ENCODE results near the gene LDLRAD3.

LDLRAD3 gene

DNA sequence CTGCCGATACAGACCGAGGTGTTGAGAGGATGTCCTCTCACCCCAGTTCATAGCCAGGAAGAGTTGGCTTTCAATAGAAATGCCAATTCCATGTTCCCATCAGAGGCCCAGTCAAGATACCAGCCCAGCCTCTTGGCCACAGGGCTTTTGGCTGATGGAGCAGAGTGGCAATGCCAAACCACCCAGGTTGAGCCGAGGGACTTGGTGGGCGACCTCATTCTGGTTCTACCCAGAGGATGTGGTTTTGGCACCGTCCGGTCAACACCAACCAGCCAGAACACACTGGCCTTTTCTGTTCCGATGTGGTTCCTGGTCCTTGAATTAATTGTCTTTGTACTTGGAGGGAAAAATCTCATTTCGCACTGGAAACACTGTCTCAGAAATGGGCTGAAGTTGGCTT, 284.8 kb downstream of the LDLRAD3 start:
- no peak for DNase-seq (ENCODE audit: extremely low read depth, insufficient read length)
- Histone ChIP-seq H3K27me3 (replicated peaks; ENCODE audit: control insufficient read depth, insufficient read depth, low read length) (no peaks in the 10 kb centered on the region), H3K36me3 (ENCODE audit: control insufficient read depth, insufficient read depth, low read length) (no peaks in the 10 kb centered on the region), H3K4me3 (replicated peaks; ENCODE audit: low read depth, low read length) (no peak overlapping the region)
- TF ChIP-seq, protein P1, sequence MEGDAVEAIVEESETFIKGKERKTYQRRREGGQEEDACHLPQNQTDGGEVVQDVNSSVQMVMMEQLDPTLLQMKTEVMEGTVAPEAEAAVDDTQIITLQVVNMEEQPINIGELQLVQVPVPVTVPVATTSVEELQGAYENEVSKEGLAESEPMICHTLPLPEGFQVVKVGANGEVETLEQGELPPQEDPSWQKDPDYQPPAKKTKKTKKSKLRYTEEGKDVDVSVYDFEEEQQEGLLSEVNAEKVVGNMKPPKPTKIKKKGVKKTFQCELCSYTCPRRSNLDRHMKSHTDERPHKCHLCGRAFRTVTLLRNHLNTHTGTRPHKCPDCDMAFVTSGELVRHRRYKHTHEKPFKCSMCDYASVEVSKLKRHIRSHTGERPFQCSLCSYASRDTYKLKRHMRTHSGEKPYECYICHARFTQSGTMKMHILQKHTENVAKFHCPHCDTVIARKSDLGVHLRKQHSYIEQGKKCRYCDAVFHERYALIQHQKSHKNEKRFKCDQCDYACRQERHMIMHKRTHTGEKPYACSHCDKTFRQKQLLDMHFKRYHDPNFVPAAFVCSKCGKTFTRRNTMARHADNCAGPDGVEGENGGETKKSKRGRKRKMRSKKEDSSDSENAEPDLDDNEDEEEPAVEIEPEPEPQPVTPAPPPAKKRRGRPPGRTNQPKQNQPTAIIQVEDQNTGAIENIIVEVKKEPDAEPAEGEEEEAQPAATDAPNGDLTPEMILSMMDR (IDR thresholded peaks at IDR 0.05; ENCODE audit: insufficient read depth, low read length, poor library complexity, severe bottlenecking) = no peak

DNA sequence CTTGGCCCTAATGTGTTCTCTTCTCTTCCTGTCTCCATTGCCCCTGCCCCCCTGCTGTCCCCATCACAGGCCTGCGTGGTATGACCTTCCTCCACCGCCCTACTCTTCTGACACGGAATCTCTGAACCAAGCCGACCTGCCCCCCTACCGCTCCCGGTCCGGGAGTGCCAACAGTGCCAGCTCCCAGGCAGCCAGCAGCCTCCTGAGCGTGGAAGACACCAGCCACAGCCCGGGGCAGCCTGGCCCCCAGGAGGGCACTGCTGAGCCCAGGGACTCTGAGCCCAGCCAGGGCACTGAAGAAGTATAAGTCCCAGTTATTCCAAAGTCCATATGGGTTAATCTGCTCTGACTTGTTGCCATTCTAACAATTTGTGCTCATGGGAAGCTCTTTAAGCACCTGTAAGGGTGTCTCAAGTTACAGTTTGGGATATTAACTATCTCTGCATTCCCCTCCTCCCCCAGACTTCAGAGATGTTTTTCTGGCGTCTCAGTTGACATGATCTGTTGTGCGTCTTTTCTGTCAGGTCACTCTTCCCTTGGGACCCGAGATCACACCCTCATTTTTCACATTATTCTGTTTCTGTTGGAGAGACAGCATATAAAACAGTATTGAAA, 285.3 kb downstream of the LDLRAD3 start:
- DNase-seq (ENCODE audit: extremely low read depth, insufficient read length) = no peak
- H3K4me3 ChIP-seq (replicated peaks; ENCODE audit: low read depth, low read length) = no peak overlapping the region
- H3K36me3 ChIP-seq (ENCODE audit: control insufficient read depth, insufficient read depth, low read length) = no peaks in the 10 kb centered on the region
- TF ChIP-seq, protein P1 (IDR thresholded peaks at IDR 0.05; ENCODE audit: insufficient read depth, low read length, poor library complexity, severe bottlenecking) = no peak
- H3K27me3 ChIP-seq (replicated peaks; ENCODE audit: control insufficient read depth, insufficient read depth, low read length) = no peaks in the 10 kb centered on the region

DNA sequence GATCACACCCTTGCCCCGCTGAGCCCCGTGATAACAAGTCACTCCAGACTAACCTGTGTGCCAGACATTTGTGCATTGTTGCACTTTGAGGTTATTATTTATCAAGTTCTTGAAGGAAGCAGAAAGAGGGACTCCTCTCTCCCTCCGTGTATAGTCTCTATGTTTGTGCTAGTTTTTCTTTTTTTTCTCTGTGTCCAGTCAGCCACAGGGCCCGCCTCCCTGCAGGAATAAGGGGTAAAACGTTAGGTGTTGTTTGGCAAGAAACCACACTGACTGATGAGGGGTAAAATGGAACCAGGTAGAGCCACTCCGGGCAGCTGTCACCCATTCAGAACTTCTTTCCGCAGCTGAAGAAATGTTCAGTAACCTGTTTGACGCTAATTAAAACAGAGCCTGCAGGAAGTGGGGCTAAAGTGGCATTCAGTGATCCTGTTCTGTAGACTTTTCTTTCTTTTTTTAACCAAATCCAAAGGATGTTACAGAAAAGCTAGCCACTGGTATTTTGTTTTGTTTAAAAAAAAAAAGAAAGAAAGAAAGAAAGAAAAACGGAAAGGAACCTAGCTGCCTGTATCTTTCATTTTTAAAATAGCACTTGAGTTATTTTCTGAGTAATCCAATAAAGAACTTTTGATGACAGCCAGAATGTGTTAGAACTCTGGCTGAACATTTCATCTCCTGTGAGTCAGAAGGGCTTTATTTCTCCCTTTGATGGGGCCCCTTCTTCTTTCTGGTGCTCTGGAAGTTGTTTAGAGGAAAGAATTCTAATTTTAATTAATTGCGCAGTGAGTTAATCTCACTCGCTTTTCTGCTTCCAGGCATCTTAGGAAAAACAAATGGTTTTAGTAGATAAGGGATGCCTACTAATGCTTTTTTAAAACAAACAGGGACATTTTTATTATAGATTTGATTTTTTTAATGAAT, 287.2 kb downstream of the LDLRAD3 start:
- Histone ChIP-seq H3K27me3 (replicated peaks; ENCODE audit: control insufficient read depth, insufficient read depth, low read length) (no peaks in the 10 kb centered on the region; the same call in 1 of the 2 replicates), H3K36me3 (ENCODE audit: control insufficient read depth, insufficient read depth, low read length) (no peaks in the 10 kb centered on the region), H3K4me3 (replicated peaks; ENCODE audit: low read depth, low read length) (no peak overlapping the region)
- TF ChIP-seq, protein P1 (IDR thresholded peaks at IDR 0.05; ENCODE audit: insufficient read depth, low read length, poor library complexity, severe bottlenecking) = no peak
- DNase-seq (ENCODE audit: extremely low read depth, insufficient read length) = no peak

DNA sequence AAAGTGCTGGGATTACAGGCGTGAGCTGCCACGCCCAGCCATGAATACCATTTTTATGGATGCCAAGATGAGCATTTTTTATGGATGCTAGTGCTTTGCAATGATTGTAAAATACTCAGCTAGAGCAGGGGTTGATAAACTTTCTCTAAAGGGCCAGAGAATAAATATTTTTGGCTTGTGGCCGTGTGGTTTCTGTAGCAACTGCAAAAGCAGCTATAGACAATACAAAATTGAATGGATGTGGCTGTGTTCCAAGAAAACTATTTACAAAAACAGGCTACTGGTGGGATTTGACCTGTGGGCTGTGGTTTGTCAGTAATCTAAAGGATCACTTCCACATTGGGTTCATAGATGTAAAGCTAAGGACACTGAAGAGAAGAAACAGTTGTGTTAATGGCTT, 289.3 kb downstream of the LDLRAD3 start:
- Histone ChIP-seq H3K36me3 (ENCODE audit: control insufficient read depth, insufficient read depth, low read length) (no peaks in the 10 kb centered on the region), H3K4me3 (replicated peaks; ENCODE audit: low read depth, low read length) (no peak overlapping the region), H3K27me3 (replicated peaks; ENCODE audit: control insufficient read depth, insufficient read depth, low read length) (no peaks in the 10 kb centered on the region; the same call in 1 of the 2 replicates)
- TF ChIP-seq, protein P1 (IDR thresholded peaks at IDR 0.05; ENCODE audit: insufficient read depth, low read length, poor library complexity, severe bottlenecking) = no peak
- no peak for DNase-seq (ENCODE audit: extremely low read depth, insufficient read length)

DNA sequence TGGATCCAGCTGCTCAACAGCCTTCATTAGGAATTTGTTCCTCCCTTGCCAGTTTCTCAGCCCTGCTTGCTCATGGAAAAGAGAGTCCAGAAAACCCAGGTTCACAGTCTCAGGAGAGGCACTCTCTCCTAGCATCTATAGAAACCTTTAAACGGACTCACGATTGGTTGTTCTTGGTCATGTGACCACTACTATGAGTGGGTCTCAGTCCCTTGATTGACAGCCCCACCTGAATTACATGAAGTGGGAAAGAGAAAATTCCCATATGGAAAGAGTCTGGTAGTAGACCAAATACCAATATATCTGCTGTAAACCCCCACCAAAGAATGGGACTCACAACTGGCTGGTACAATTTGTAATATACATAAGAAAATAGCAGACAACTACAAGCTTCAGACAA, 291.0 kb downstream of the LDLRAD3 start:
- Histone ChIP-seq H3K36me3 (ENCODE audit: control insufficient read depth, insufficient read depth, low read length) (no peaks in the 10 kb centered on the region), H3K4me3 (replicated peaks; ENCODE audit: low read depth, low read length) (no peak overlapping the region), H3K27me3 (replicated peaks; ENCODE audit: control insufficient read depth, insufficient read depth, low read length) (no peaks in the 10 kb centered on the region; the same call in 1 of the 2 replicates)
- no peak for DNase-seq (ENCODE audit: extremely low read depth, insufficient read length)
- TF ChIP-seq, protein P1 (IDR thresholded peaks at IDR 0.05; ENCODE audit: insufficient read depth, low read length, poor library complexity, severe bottlenecking) = no peak

Measured in GM06990 (cell line).